Calu3 (cell line): ENCODE data around the gene FOXN4. TPM values are rescaled to one million over a fixed set of nuclear protein-coding genes. Genes with fewer than 3 reads are reported as not detected.

Experiments used
- BruUV-seq: library from RNA; stranded (reverse); fragments of 400-500 nt; replicated peaks from 2 replicates; lab custom pipeline; 2021; lab: Mats Ljungman, UMichigan
- CTCF ChIA-PET: fragments of 300-600 bp; sonication (Branson Sonifier 250); formaldehyde crosslinking; loops from one replicate; lab custom pipeline; 2022; ENCODE audit warnings: antibody characterized with exemption; lab: Charles Lee
- DNase-seq: peaks from one replicate; pipeline ENCODE4 v3.0.0; 2022
- H3K27ac Mint-ChIP-seq: one replicate; pipeline ENCODE4 v1.8.0; 2022; ENCODE audit warnings: mixed read lengths; ENCODE audit not compliant: unreplicated experiment
- H3K27me3 Mint-ChIP-seq: one replicate; pipeline ENCODE4 v1.8.0; 2022; ENCODE audit warnings: mixed read lengths; ENCODE audit not compliant: unreplicated experiment
- H3K36me3 Mint-ChIP-seq: one replicate; pipeline ENCODE4 v1.8.0; 2022; ENCODE audit warnings: mild to moderate bottlenecking, moderate library complexity, mixed read lengths; ENCODE audit not compliant: insufficient read depth, unreplicated experiment
- H3K4me1 Mint-ChIP-seq: one replicate; pipeline ENCODE4 v1.8.0; 2022; ENCODE audit warnings: mild to moderate bottlenecking, low read depth, mixed read lengths; ENCODE audit not compliant: unreplicated experiment
- H3K4me3 Mint-ChIP-seq: one replicate; pipeline ENCODE4 v1.8.0; 2022; ENCODE audit warnings: mild to moderate bottlenecking, low read depth, moderate library complexity, mixed read lengths; ENCODE audit not compliant: unreplicated experiment
- H3K9me3 Mint-ChIP-seq: one replicate; pipeline ENCODE4 v1.8.0; 2022; ENCODE audit warnings: low read depth, mixed read lengths; ENCODE audit not compliant: unreplicated experiment
- intact Hi-C: fragments of 100-400 bp; cut with micrococcal nuclease; formaldehyde crosslinking; loops from one replicate; pipeline ENCODE4 v1.10.0; 2022; ENCODE audit not compliant: unreplicated experiment
- total RNA-seq: library from RNA; stranded (reverse); gene quantifications from 2 replicates; pipeline ENCODE4 v1.2.3, GENCODE V29; 2022
- TF ChIP-seq, protein P1 (sequence below): fragments of 200-600 bp; IDR thresholded peaks from one replicate; pipeline ENCODE4 v1.8.0; 2022; ENCODE audit warnings: antibody characterized with exemption; ENCODE audit not compliant: unreplicated experiment

The FOXN4 gene
- total RNA-seq, 1 experiment from 2014 or later = not detected

DNA sequence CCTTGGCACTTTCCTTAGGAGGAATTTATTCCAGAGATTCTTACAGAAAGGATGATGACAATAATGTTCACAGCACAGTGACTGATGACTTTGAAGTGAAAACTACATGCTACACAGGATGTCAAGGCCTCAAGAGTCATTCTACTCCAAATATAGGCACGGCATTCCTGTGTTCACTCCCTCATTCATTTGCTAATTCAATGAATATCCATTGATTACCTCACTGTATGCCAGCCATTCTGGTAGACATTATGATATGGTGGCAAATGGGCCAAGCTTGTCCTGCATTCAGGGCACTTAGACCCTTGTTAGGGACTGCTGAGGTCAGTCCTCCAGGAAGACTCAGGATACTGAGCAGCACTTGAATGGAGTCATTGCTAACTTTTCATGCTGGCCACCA lies 48.0 kb downstream of the FOXN4 start:
- CTCF ChIA-PET = interaction anchor here (1.1 kb wide), 1 partner anchor 124 kb away, joined by 3 read pairs; no protein-coding TSS in a partner anchor
- no peak overlapping the region for H3K4me3 Mint-ChIP-seq
- no peaks in the 10 kb centered on the region for H3K4me1 Mint-ChIP-seq
- no TSS peak for BruUV-seq
- H3K9me3 Mint-ChIP-seq = no peaks in the 10 kb centered on the region
- H3K27me3 Mint-ChIP-seq = no peaks in the 10 kb centered on the region
- DNase-seq = no peak
- TF ChIP-seq, protein P1, sequence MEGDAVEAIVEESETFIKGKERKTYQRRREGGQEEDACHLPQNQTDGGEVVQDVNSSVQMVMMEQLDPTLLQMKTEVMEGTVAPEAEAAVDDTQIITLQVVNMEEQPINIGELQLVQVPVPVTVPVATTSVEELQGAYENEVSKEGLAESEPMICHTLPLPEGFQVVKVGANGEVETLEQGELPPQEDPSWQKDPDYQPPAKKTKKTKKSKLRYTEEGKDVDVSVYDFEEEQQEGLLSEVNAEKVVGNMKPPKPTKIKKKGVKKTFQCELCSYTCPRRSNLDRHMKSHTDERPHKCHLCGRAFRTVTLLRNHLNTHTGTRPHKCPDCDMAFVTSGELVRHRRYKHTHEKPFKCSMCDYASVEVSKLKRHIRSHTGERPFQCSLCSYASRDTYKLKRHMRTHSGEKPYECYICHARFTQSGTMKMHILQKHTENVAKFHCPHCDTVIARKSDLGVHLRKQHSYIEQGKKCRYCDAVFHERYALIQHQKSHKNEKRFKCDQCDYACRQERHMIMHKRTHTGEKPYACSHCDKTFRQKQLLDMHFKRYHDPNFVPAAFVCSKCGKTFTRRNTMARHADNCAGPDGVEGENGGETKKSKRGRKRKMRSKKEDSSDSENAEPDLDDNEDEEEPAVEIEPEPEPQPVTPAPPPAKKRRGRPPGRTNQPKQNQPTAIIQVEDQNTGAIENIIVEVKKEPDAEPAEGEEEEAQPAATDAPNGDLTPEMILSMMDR = no peak
- peaks cover 8% of the 10 kb centered on the region for H3K36me3 Mint-ChIP-seq
- H3K27ac Mint-ChIP-seq = no peak overlapping the region
- intact Hi-C loops = no loop called here

GRCh38 chr12:109259545-109259895 lies 49.6 kb downstream of the FOXN4 start:
- no TSS peak for BruUV-seq
- Mint-ChIP-seq H3K9me3 (no peaks in the 10 kb centered on the region), H3K27me3 (no peaks in the 10 kb centered on the region), H3K4me1 (no peaks in the 10 kb centered on the region), H3K27ac (no peak overlapping the region), H3K4me3 (no peak overlapping the region), H3K36me3 (peaks cover 5% of the 10 kb centered on the region)
- no peak for DNase-seq
- intact Hi-C loops = no loop called here
- TF ChIP-seq, protein P1 = no peak
- CTCF ChIA-PET = interaction anchor here (0.7 kb wide), 1 partner anchor 126 kb away, joined by 4 read pairs; no protein-coding TSS in a partner anchor

DNA sequence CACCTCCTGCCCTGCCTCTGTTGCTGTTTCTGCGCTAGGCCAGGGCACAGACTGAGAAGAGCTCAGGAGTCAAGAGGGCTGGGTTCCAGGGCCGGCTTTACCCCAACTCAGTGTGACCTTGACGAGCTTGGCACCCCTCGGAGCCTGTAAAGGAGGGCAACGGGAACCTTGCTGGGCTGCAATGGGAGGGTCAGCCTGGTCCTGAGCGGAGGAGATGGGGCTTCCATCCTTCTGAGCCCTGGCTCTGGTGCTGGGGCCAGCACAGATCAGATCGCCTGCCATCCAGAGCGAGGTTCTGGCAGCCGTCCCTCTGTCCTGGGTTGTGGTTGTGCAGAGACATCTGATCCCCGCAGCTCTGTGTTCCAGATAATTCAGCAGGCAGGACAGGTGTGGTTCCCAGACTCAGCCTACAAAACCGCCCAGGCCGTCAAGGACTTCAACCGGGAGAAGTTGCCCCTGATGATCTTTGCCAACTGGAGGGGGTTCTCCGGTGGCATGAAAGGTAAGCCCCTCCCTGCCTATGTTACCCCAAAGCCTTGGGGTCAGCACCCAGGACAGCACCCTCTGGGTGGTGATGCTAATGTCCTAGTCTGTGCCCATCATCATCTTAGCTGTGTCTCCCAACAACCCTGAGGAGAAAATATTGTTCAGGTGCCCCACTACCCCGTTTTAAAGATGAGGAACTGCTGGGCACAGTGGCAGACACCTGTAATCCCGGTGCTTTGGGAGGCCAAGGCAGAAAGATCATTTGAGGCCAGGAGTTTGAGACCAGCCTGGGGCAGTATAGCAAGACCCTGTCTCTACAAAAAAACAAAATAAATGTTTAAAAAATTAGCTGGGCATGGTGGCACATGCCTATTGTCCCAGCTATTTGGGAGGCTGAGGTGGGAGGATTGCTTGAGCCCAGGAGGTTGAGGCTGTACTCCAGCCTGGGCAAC lies 50.2 kb downstream of the FOXN4 start:
- peaks cover 3% of the 10 kb centered on the region for H3K36me3 Mint-ChIP-seq
- H3K9me3 Mint-ChIP-seq = peaks cover under 1% of the 10 kb centered on the region
- H3K4me1 Mint-ChIP-seq = no peaks in the 10 kb centered on the region
- CTCF ChIA-PET = interaction anchor here (0.6 to 0.7 kb wide), 2 partner anchors 126 to 397 kb away, joined by 4 read pairs; no protein-coding TSS in a partner anchor
- BruUV-seq = no TSS peak
- no peak for DNase-seq
- no peak overlapping the region for H3K4me3 Mint-ChIP-seq
- H3K27ac Mint-ChIP-seq = no peak overlapping the region
- TF ChIP-seq, protein P1 = no peak
- H3K27me3 Mint-ChIP-seq = no peaks in the 10 kb centered on the region
- intact Hi-C loops = no loop called here

DNA sequence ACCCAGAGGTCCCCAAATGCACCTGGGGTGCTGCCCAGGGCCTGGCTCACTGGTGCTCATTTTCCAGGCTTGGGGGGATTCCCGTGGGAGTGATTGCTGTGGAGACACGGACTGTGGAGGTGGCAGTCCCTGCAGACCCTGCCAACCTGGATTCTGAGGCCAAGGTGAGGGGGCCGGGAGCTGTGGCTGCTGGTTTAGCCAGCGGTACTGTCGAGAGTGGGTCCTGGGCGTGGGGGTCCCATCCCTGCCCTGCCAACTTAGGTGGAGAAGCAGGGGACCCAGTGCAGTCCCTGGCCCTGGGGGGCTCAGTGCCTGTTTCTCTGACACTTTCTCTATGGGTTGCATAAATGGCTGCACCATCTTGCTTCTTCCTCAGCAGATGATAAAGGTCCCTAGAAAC lies 50.9 kb downstream of the FOXN4 start:
- BruUV-seq = no TSS peak
- Mint-ChIP-seq H3K27me3 (no peaks in the 10 kb centered on the region), H3K4me3 (no peak overlapping the region), H3K27ac (no peak overlapping the region), H3K4me1 (no peaks in the 10 kb centered on the region), H3K9me3 (peaks cover 2% of the 10 kb centered on the region), H3K36me3 (peaks cover 3% of the 10 kb centered on the region)
- no peak for DNase-seq
- intact Hi-C loops = no loop called here
- TF ChIP-seq, protein P1 = no peak
- CTCF ChIA-PET = interaction anchor here (0.6 kb wide), 1 partner anchor 397 kb away, joined by 4 read pairs; no protein-coding TSS in a partner anchor
